Eye (tissue), 1 donor: Measurements from ENCODE around the gene RIPOR2.

Experiments
- DNase-seq: peaks from one replicate; pipeline ENCODE4 v3.0.0-alpha.2; 2015

RIPOR2 gene

GRCh38 chr6:24874776-24875533 lies 60.8 kb downstream of the RIPOR2 start:
- DNase-seq: peak; percentile 33

GRCh38 chr6:24874128-24874527 lies 61.6 kb downstream of the RIPOR2 start:
- no peak for DNase-seq

GRCh38 chr6:24872779-24873178 lies 63.0 kb downstream of the RIPOR2 start:
- DNase-seq: no peak

DNA sequence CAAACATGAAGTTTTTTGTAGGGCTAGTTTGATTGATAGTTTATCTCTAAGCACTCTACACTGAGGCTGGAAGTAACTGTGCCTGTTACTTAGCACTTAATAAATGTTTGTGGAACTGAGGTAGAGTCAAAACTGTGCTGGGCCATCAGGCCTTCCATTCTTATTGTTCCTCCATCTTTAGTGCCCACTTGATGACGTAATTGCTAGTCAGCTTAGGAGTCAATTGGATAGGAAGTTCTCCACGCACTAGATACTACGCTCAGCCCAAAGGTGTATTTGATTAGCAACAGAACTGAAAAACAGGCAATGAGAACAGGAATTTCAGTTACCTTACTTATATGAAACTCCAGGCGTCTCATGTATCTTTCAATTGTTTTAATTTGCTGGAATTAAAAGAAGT lies 67.0 kb downstream of the RIPOR2 start:
- DNase-seq: no peak

GRCh38 chr6:24867104-24867703 lies 68.6 kb downstream of the RIPOR2 start:
- DNase-seq: no peak

- no peak for DNase-seq
Observed at GRCh38 chr6:24865161-24865560, 70.6 kb downstream of the RIPOR2 start.

DNA sequence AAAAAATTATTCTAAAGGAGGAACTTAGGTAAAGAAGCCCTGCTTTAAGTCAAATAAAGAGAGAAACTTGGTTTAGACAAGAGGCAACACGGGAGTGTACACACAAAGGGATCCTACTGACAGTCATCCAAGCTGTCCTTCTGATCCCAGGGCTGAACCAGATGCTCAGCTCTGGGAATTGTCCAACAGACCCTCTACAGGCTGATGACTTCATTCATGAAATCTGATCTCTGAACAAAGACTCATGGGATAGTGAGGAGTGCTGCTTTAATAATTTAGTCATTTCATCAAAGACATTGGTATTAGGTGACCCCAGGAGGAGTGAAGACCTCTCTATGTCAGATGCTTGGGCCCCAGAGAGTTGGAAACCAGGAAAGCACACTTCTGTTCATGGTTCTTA lies 71.4 kb downstream of the RIPOR2 start:
- DNase-seq: peak; percentile 68

GRCh38 chr6:24861934-24862333 lies 73.8 kb downstream of the RIPOR2 start:
- DNase-seq: no peak

DNA sequence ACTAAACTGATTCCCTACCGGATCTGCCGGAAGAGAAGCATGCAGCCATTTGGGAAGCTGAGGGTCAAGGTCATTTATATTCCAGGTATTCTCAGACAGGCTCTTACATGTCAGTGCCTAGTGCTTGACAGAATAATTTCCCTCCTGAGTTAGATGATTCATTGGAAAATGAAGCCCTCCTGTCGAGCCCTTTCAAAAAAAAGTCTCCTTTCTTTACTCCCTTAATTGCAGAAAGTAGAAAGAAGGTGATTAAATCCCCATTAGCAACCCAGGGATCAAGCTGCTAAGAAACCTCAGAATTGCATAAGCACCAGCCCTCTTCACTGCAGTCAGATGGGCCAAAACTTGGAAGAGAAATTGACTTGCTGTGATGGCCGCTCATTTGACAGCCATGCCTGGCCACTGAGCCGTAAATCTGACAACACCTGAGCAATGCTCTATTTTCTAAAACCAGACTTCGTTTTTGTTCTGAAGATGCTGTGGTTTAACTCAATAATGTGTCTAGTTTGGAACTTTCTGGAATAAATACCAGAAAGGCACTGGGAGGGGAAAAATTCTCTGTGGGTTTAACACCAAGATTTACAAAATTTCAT lies 76.1 kb downstream of the RIPOR2 start:
- no peak for DNase-seq

GRCh38 chr6:24859132-24859531 lies 76.6 kb downstream of the RIPOR2 start:
- DNase-seq: no peak

GRCh38 chr6:24858177-24858653 lies 77.5 kb downstream of the RIPOR2 start:
- no peak for DNase-seq

- no peak for DNase-seq
Observed at GRCh38 chr6:24856901-24857670, 78.7 kb downstream of the RIPOR2 start.

GRCh38 chr6:24856246-24856599 lies 79.5 kb downstream of the RIPOR2 start:
- DNase-seq: no peak

DNA sequence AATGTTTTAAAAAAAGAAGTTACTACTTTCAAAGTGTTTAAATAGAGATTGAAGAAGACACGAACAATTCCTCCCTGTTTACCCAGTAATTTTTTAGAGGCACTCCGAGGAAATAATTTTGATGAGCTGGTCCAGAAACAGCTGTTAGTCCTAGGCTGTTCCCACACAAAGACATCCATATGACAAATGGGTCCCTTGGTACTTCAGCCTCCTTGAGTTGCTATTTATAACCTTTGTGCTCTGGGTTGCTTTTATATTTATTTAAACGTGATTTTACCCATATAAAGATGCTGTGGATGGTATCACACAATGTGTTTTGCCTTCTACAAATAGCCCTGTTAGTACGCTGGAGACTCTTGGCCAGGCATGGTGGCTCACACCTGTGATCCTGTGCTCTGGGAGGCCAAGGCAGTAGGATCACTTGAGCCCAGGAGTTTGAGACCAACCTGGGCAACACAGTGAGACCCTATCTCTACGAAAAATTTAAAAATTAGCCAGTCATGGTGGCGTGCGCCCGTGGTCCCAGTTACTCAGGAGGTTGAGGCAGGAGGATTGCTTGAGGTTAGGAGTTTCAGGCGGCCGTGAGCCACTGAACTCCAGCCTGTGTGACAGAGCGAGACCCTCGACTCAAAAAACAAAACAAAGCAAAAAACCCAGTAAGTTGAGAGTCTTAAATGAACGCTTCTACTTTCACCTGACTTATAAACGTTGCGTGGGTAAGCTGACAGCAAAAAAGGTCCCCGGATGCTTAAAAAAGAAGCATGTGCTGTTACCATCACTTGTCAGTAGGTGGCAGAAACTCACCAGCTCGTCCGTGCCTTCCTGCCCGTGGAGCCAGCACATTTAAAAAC lies 80.1 kb downstream of the RIPOR2 start:
- peak; percentile 92 for DNase-seq

GRCh38 chr6:24854077-24854666 lies 81.6 kb downstream of the RIPOR2 start:
- DNase-seq: peak; percentile 10

- DNase-seq: no peak
Observed at GRCh38 chr6:24851086-24851485, 84.7 kb downstream of the RIPOR2 start.

DNA sequence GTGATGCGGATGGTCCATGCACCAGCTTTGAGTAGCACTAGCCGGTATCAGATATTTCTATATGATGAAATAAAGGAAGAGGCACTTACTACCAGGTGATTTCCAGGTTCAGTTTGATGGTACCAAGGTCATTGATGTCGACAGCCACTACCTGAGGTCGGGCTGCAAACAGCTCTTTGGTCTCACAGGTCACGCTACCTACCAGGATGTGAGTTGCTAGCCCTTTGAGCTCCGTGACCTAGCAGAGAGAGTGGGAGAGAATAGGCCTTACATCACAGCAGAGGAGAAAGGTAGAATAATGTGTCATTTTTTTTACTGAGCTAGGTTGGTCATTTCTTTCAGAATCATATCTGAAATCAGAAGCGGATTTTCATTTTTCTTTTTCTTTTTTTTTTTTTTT lies 86.0 kb downstream of the RIPOR2 start:
- DNase-seq: no peak

DNA sequence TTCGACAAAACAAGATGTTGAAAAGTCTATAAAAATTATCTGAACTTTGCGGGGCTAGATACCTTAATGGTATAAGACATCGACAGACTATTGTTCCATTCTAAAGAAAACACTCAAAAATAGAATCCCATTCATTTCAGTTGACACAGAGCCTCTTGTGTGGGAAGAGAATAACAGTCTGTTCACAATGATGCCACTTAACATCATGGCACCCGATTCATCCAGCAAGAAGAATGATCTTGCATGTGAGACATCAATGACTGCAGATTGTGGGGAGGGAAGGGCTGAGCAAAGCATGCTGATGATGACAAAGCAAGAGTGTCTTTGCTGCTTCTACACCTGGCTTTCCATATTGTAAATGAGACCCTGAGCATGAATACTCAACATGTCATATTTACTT lies 87.3 kb downstream of the RIPOR2 start:
- DNase-seq: no peak

- no peak for DNase-seq
Observed at GRCh38 chr6:24847402-24847801, 88.4 kb downstream of the RIPOR2 start.

DNA sequence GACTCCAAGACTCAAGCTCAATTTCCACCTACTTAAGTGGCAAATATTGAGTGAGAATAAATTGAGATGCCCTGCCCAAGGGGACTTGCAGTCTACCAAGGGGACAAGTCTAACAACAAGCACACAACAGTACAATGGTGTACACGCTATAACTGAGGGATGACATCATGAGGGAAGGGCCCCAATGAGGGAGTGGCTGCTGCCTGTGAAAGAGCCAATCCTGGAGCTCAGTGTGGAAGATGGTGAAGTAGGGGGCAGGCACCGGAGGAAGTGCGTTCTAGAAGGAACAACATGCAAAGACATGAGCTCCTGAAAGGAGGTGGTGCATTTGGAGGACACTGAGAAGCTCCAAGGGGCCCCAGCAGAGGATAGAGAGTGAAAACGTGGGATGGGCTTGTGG lies 90.2 kb downstream of the RIPOR2 start:
- DNase-seq: no peak

DNA sequence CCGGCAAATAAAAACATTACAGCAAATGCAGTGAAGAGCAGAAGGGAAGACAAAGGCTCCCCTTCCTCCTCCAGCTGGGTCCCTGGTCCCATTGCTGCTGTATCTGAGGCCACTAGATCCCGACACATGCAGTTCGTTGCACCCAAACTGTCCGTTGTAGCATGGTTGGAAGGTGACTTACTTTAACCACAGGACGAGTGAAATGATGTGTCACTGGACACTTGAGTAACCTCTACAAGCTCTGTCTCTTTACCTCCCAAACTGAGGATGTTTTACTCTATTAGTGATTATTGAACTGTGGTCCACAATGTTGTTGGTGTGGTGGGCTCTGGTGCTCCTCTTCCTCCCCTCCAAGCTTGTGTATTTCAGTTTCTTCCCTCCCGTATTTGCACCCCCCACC lies 90.9 kb downstream of the RIPOR2 start:
- no peak for DNase-seq

DNA sequence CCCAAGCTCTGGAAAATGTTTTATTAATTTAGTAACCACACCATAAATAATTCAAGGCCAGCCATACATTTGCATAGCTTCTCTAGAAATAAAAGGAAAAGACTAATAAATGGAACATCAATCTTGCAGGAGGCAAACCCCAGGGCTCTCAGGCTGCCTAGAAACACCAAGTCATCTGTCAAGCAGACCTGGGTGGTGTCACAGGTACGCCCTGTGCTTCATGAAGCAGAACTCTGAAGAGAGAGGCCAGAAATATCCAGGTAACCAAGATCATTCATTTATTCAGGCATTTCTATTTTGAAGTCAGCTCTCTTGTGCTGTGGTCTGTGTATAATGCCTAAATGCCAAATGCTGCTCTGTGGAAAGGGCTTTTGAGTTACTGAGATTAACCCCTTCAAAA lies 91.7 kb downstream of the RIPOR2 start:
- DNase-seq: no peak
